ENCODE measurements around the gene ADARB1.
A peak's percentile ranks its signal among the peaks of the same experiment; 100 is the strongest.

ADARB1 gene

DNA sequence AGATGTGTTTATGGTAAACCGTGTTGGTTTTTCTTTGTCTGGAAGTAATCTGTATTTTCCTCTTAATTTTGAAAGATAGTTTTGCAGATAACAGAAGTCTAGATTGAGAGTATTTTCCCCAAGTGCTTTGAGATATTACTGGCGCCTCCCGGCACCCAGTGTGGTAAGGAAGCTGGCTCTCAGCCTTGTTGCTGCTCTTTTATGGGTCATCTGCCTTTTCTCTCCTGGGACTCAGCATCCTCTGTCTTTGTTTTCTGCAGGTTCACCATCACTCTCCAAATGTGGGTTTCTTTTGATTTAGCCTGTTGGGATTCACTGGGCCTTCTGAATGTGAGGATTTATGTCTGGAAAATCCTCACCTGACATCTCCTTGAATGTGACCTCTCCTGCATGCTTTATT lies 175.9 kb downstream of the ADARB1 start:
- H3K4me3 ChIP-seq (ENCODE audit: low read depth, low read length) = no peak overlapping the region
- no peak for TF ChIP-seq POLR2A (IDR thresholded peaks at IDR 0.05; ENCODE audit: extremely low read depth, insufficient read length)
- TF ChIP-seq, protein P1, sequence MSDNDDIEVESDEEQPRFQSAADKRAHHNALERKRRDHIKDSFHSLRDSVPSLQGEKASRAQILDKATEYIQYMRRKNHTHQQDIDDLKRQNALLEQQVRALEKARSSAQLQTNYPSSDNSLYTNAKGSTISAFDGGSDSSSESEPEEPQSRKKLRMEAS (IDR thresholded peaks at IDR 0.05; ENCODE audit: low read depth, low read length) = no peak
- no peak for TF ChIP-seq MYC (IDR thresholded peaks at IDR 0.05; ENCODE audit: low read depth, low read length)
- TF ChIP-seq, protein P2, sequence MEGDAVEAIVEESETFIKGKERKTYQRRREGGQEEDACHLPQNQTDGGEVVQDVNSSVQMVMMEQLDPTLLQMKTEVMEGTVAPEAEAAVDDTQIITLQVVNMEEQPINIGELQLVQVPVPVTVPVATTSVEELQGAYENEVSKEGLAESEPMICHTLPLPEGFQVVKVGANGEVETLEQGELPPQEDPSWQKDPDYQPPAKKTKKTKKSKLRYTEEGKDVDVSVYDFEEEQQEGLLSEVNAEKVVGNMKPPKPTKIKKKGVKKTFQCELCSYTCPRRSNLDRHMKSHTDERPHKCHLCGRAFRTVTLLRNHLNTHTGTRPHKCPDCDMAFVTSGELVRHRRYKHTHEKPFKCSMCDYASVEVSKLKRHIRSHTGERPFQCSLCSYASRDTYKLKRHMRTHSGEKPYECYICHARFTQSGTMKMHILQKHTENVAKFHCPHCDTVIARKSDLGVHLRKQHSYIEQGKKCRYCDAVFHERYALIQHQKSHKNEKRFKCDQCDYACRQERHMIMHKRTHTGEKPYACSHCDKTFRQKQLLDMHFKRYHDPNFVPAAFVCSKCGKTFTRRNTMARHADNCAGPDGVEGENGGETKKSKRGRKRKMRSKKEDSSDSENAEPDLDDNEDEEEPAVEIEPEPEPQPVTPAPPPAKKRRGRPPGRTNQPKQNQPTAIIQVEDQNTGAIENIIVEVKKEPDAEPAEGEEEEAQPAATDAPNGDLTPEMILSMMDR (IDR thresholded peaks at IDR 0.05; ENCODE audit: low read depth, low read length) = no peak
- DNase-seq (ENCODE audit: low read depth) = no peak

DNA sequence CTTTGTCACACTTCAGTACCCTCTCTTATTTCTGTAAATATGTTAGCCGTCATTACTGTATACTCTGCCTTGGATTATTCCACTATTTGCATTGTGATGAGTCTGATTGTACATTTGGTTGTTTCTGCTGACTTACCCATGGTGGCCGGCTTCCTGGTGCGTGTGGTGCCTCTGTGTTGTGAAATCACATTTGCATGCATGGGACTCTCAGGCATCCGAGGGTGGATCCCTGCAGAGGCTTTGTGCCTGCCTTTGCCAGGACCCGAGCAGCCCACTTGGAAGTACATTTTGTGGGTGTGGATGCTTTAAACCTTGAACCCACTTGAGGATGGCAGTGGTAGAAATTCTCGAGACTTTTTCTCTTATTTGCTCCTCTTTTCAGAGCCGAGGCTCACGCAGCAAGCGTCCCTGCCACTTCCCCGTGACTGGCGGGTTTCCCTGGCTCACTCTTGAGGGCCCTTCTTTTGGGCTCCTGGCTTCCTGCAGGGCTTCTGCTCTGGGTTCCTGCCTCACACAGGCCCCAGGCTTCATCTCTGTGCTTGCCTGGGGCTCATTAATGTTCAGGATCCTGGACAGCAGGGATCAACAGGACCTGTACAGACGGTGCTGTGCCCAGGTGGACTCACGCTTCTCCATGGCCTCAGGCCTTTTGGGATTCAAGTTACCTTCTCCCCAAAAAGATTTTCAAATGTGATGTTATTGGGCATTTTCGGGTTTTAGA lies 176.7 kb downstream of the ADARB1 start:
- TF ChIP-seq MYC (IDR thresholded peaks at IDR 0.05; ENCODE audit: low read depth, low read length) (no peak), POLR2A (IDR thresholded peaks at IDR 0.05; ENCODE audit: extremely low read depth, insufficient read length) (no peak)
- TF ChIP-seq, protein P2 (IDR thresholded peaks at IDR 0.05; ENCODE audit: low read depth, low read length) = no peak
- TF ChIP-seq, protein P1 (IDR thresholded peaks at IDR 0.05; ENCODE audit: low read depth, low read length) = no peak
- H3K4me3 ChIP-seq (ENCODE audit: low read depth, low read length) = no peak overlapping the region
- DNase-seq (ENCODE audit: low read depth) = no peak

DNA sequence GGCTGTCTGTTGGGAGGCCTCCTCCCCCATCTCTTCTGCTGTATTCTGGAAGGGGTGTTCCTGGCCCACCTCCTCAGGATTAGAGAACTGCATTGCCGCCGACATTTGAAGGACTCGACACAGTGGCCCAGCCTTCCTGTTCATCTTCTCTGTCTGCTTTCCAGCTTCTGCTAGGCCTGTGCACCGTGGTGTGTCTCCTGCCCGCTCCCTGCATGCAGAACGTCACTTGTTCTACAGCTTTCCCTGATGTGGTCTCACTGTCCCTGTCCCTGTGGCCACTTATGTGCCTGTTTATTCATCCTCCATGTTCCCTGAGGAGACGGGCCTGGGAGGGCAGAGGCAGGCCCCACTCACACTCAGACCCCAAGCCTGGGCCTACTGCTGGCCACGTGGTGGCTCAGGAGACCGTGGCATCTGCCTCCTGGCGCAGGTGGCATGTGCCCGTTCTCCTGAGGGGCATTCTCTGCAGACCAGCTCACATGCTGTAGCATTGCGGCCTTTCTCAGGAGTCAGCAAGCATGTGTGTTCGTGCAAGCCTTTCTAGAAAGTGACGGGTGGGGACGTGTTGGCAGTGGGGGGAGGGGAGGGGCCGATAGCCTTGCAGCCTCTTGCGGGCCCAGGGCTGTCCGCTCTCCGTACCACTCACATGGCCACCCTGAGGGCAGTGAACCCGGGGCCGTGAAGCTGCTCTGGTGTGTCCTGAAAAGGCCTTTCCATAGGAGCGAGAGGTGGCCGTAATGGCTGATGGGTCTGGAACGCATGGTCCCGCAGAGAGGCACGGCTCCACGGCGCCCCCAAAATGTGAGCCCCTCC lies 177.5 kb downstream of the ADARB1 start:
- H3K4me3 ChIP-seq (ENCODE audit: low read depth, low read length) = no peak overlapping the region
- DNase-seq (ENCODE audit: low read depth) = no peak
- TF ChIP-seq POLR2A (IDR thresholded peaks at IDR 0.05; ENCODE audit: extremely low read depth, insufficient read length) (no peak), MYC (IDR thresholded peaks at IDR 0.05; ENCODE audit: low read depth, low read length) (no peak)
- TF ChIP-seq, protein P1 (IDR thresholded peaks at IDR 0.05; ENCODE audit: low read depth, low read length) = no peak
- TF ChIP-seq, protein P2 (IDR thresholded peaks at IDR 0.05; ENCODE audit: low read depth, low read length) = no peak

DNA sequence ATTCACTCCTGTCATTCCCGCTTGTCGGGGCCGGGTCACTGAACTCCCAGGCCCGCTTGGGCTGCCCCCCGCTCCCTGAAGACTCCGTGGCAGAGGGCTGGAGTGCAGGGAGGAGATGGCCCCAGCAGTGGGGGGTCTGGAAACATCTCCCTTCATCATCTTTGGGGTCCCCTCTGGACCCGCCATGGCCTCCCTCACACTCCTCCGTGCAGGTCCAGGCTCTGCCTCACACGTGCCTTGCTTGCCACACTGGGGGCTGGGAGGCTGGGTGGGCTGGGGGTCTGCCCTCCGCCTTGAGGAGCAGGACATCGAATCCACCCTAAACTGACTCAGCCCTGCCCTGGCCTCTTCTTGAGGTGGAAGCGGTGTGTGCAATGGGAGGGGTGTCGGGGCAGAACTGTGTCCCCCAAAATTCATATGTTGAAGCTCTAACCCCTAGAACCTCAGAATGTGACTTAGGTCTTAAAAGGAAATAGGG lies 178.1 kb downstream of the ADARB1 start:
- TF ChIP-seq, protein P1 (IDR thresholded peaks at IDR 0.05; ENCODE audit: low read depth, low read length) = no peak
- TF ChIP-seq MYC (IDR thresholded peaks at IDR 0.05; ENCODE audit: low read depth, low read length) (no peak), POLR2A (IDR thresholded peaks at IDR 0.05; ENCODE audit: extremely low read depth, insufficient read length) (no peak)
- TF ChIP-seq, protein P2 (IDR thresholded peaks at IDR 0.05; ENCODE audit: low read depth, low read length) = no peak
- DNase-seq (ENCODE audit: low read depth) = no peak
- H3K4me3 ChIP-seq (ENCODE audit: low read depth, low read length) = no peak overlapping the region

DNA sequence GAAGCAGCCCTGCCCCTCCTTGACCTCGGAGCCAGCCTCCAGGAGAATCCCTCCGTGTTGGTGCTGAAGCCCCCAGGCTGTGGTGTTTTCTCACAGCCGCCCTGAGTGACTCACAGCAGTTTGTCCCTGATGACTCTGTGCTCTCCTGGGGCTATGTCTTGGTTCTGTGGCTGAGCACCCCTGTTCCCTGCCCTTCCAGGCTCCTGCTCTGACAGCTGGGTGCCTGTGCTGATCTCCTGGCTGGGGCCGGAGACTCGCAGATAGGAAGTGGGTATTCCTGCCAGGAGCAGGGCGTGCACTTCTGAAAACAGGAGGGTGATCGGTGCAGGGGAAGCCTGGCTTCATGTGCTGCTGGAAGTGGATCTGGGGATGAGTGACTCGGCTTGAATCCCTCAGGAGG lies 178.8 kb downstream of the ADARB1 start:
- TF ChIP-seq, protein P2 (IDR thresholded peaks at IDR 0.05; ENCODE audit: low read depth, low read length) = no peak
- TF ChIP-seq MYC (IDR thresholded peaks at IDR 0.05; ENCODE audit: low read depth, low read length) = no peak
- no peak for TF ChIP-seq POLR2A (IDR thresholded peaks at IDR 0.05; ENCODE audit: extremely low read depth, insufficient read length)
- TF ChIP-seq, protein P1 (IDR thresholded peaks at IDR 0.05; ENCODE audit: low read depth, low read length) = no peak
- no peak overlapping the region for H3K4me3 ChIP-seq (ENCODE audit: low read depth, low read length)
- DNase-seq (ENCODE audit: low read depth) = peak; percentile 55

Measured in NB4 (cell line).